ENCODE measurements around the gene ADARB2.

DNA sequence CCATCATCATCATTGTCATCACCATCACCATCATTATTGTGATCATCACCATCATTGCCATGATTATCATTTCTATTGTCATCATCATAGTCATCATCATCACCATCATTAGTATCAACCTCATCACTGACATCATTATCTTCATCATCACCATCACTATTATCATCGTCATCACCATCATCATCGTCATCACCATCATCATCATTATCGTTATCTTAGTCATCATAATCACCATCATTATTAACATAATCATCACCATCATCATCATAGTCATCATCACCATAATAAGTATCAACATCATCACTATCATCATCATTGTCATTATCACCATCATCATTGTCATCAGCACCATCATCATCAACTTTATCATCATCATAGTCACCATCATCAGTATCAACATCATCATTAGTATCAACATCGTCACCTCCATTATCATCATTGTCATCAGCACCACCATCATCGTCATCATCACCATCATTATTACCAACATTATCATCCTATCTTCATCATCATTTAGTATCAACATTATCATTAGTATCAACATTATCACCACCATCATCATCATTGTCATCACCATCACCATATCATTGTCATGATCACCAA lies 241.3 kb downstream of the ADARB2 start:
- TF ChIP-seq POLR2A (IDR thresholded peaks at IDR 0.05) (no peak), POLR2AphosphoS5 (IDR thresholded peaks at IDR 0.05) (no peak), EP300 (IDR thresholded peaks at IDR 0.05) (no peak)
- TF ChIP-seq, protein P1, sequence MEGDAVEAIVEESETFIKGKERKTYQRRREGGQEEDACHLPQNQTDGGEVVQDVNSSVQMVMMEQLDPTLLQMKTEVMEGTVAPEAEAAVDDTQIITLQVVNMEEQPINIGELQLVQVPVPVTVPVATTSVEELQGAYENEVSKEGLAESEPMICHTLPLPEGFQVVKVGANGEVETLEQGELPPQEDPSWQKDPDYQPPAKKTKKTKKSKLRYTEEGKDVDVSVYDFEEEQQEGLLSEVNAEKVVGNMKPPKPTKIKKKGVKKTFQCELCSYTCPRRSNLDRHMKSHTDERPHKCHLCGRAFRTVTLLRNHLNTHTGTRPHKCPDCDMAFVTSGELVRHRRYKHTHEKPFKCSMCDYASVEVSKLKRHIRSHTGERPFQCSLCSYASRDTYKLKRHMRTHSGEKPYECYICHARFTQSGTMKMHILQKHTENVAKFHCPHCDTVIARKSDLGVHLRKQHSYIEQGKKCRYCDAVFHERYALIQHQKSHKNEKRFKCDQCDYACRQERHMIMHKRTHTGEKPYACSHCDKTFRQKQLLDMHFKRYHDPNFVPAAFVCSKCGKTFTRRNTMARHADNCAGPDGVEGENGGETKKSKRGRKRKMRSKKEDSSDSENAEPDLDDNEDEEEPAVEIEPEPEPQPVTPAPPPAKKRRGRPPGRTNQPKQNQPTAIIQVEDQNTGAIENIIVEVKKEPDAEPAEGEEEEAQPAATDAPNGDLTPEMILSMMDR (IDR thresholded peaks at IDR 0.05), result no peak
